Duodenal mucosa (tissue), 2 donors: ENCODE data around the gene BORCS6.

Experiments
- H3K27ac ChIP-seq: one replicate; pipeline ENCODE4 v1.7.0; 2013; ENCODE audit warnings: low read depth, low read length
- H3K27me3 ChIP-seq, 2 donors: one replicate each; pipeline ENCODE4 v1.7.0; 2013; ENCODE audit warnings: low read length in 2 of 2, control low read depth in 1 of 2; ENCODE audit not compliant: insufficient read depth in 2 of 2, control insufficient read depth in 1 of 2
- H3K36me3 ChIP-seq, 2 donors: one replicate each; pipeline ENCODE4 v1.7.0; 2013; ENCODE audit warnings: low read length in 2 of 2, control low read depth in 1 of 2; ENCODE audit not compliant: insufficient read depth in 2 of 2, control insufficient read depth in 1 of 2
- H3K4me1 ChIP-seq, 2 donors: one replicate each; pipeline ENCODE4 v1.7.0; 2013; ENCODE audit warnings: low read length in 2 of 2, control low read depth in 1 of 2; ENCODE audit not compliant: insufficient read depth in 2 of 2, control insufficient read depth in 1 of 2
- H3K4me3 ChIP-seq, 2 donors: one replicate each; pipeline ENCODE4 v1.7.0; 2013; ENCODE audit warnings: low read length in 2 of 2, low read depth in 1 of 2
- H3K9ac ChIP-seq, 2 donors: one replicate each; pipeline ENCODE4 v1.7.0; 2013; ENCODE audit warnings: low read length in 2 of 2, low read depth in 1 of 2
- H3K9me3 ChIP-seq, 2 donors: one replicate each; pipeline ENCODE4 v1.7.0; 2013; ENCODE audit warnings: low read length in 2 of 2, control low read depth in 1 of 2; ENCODE audit not compliant: control insufficient read depth in 1 of 2

BORCS6 gene

DNA sequence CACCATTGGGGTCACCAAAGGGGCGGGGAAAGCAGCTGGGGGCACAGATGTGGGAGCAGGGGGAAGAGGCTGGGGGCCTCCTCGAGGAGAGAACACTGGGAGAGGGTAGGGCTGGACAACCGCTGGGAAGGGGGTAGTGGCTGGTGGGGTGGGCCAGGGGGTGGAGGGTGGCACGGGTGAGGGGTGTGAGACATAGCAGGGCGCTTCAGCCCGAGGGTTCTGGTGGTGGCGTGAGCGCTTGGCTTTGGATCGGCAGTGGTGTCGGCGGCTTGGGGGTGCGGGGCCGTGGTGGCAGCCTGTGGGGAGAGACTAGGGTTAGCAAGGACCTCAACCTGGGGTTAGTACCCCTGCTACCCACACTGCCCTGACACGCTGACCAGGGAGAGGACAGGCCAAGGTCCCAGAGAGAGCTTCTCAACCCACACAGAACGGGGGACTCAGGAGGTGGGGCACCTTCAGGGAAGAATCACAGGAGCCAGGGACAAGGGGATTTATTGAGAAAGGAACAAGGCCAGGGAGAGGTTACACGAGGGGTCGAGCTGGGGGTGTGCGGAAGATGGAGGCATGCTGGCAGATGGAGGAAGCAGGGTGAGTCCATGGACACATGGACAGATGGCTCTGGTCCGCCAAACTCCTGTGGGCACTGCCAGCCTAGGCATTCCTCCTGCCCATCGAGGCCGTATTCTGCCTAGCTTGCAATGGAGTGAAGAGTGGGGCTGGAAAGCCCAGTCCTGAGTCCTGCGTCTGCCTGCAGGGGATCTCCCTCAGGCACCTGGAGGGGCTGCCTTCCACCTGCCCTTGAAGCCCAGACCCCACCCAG is 46.2 kb downstream of the BORCS6 start:
- Histone ChIP-seq H3K27ac (no peak overlapping the region), H3K27me3 (no peaks in the 10 kb centered on the region), H3K9ac (no peak overlapping the region), H3K4me1 (peaks cover 0 to 4% of the 10 kb centered on the region in 2 donors), H3K9me3 (no peaks in the 10 kb centered on the region), H3K4me3 (no peak overlapping the region), H3K36me3 (peaks cover 60 to 84% of the 10 kb centered on the region in 2 donors)

DNA sequence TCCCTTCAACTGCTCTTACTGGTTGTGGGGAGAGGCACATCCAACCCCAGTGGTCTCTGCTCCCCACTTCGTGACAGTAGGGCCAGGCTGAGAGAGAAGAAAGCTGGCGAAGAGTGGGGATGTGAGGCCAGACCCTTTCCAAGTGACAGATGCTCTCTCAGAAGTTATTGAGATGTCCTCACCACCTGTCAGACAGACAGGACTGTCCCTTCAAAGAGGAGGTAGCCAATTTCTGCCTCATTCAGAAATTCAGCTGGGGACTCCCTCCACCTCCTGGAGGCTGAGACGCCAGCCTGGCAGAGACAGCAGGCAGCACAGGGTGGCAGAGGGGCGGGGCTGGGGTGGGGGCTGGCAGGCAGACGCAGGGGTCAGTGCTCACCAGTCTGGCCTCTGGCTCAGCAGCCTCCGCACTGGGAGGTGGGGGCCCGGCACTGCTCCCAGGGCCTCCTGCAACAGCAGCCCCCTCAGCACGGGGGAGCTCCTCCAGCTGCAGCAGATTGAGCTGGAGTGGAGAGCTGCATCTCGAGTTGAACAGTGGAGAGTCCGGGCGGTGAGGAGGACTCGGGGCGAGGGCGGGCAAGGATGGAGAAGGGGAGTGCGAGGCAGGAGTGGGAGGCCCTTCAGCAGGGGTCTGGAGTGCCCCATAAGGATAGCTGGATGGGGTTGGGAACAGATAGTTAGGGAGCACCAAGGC is 46.9 kb downstream of the BORCS6 start:
- Histone ChIP-seq H3K36me3 (peaks cover 53 to 77% of the 10 kb centered on the region in 2 donors), H3K27me3 (no peaks in the 10 kb centered on the region), H3K27ac (no peak overlapping the region)

DNA sequence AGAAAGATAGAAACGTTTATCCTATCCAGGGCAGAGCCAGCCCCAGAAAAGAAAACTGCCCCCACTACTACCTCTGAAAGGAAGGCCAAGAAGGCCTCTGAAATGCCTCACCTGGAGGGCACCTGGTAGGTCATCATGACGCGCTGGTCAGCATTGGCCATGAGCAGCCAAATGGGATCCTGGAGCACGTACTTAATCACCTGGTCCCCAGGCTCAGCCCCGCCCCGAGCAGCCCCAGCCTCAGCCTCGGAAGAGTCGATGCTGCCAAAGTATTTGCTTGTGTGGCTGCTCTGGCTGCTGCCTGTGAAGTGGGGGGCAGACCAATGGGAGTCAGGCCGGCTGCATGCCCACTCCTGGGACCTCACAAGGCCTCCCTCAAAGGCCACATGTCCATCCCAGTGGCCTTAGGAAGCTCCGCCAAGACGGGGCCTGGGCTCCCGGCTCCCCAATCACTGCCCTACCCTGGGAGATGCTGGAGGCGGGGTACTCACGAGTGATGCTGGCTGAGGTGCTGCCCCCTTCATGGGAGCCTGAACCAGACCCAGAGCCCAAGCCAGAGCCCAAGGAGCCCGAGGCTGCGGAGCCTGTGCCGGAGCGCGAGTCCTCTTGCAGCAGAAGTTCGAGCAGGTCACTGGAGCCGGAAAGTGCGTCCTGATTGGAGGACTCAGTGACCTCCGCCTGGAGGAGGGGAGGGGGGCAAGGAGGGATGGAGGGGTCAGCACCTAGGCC is 47.7 kb downstream of the BORCS6 start:
- peaks cover 47 to 70% of the 10 kb centered on the region in 2 donors for H3K36me3 ChIP-seq
- H3K9ac ChIP-seq: no peak overlapping the region
- H3K9me3 ChIP-seq: no peaks in the 10 kb centered on the region
- H3K27ac ChIP-seq: no peak overlapping the region
- H3K4me1 ChIP-seq: peaks cover 8 to 15% of the 10 kb centered on the region in 2 donors
- no peak overlapping the region for H3K4me3 ChIP-seq
- H3K27me3 ChIP-seq: no peaks in the 10 kb centered on the region

More for the DNA sequence above, 46.9 kb downstream of the BORCS6 start:
- Histone ChIP-seq H3K9ac (no peak overlapping the region), H3K9me3 (no peaks in the 10 kb centered on the region), H3K4me3 (no peak overlapping the region), H3K4me1 (peaks cover 4 to 9% of the 10 kb centered on the region in 2 donors)

DNA sequence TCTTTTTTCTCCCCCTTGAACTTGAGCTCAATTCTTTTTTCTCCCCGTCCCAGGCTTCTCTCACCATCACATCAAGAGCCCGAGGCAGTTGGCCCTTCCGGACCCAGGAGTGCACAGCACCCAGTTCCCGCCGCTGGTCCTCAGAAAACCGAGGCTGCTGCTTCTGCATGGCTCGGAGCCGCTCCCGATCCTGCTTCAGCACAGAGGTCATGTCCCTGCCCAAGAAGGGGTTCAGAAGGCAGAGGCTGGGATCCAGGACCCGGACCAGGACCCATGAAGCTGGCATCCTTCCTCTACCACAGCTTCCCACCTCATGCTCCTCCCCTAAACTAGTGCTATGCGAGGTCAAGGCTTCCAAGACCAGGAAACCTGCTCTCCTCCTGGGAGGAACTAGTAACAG is 48.2 kb downstream of the BORCS6 start:
- no peak overlapping the region for H3K27ac ChIP-seq
- peaks cover 8 to 15% of the 10 kb centered on the region in 2 donors for H3K4me1 ChIP-seq
- no peaks in the 10 kb centered on the region for H3K27me3 ChIP-seq
- H3K4me3 ChIP-seq: no peak overlapping the region
- H3K9me3 ChIP-seq: no peaks in the 10 kb centered on the region
- no peak overlapping the region for H3K9ac ChIP-seq
- H3K36me3 ChIP-seq: peaks cover 43 to 64% of the 10 kb centered on the region in 2 donors

DNA sequence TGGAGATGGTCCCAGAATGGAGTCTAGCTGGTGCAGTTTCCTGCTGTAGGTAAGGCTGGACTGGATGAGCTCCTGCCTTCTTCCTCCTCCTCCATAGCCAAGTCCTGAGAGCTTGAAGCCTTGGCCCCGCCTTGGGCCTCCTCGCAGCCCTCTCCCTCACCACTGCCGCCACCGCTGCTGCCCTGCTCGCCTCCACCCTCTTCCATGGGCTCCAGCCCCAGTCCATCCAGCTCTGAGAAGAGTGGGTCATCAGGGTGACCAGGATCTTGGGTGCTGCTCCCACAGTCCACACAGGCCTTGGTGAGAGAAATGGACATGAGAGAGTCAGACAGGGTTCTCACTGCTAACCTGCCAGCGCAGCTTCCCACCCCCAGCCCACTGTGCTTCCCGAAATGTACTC is 48.9 kb downstream of the BORCS6 start:
- Histone ChIP-seq H3K9ac (no peak overlapping the region), H3K9me3 (no peaks in the 10 kb centered on the region), H3K4me3 (no peak overlapping the region), H3K27me3 (no peaks in the 10 kb centered on the region), H3K27ac (peak overlapping the region; percentile 22), H3K36me3 (peaks cover 36 to 57% of the 10 kb centered on the region in 2 donors), H3K4me1 (peaks cover 8 to 15% of the 10 kb centered on the region in 2 donors)

DNA sequence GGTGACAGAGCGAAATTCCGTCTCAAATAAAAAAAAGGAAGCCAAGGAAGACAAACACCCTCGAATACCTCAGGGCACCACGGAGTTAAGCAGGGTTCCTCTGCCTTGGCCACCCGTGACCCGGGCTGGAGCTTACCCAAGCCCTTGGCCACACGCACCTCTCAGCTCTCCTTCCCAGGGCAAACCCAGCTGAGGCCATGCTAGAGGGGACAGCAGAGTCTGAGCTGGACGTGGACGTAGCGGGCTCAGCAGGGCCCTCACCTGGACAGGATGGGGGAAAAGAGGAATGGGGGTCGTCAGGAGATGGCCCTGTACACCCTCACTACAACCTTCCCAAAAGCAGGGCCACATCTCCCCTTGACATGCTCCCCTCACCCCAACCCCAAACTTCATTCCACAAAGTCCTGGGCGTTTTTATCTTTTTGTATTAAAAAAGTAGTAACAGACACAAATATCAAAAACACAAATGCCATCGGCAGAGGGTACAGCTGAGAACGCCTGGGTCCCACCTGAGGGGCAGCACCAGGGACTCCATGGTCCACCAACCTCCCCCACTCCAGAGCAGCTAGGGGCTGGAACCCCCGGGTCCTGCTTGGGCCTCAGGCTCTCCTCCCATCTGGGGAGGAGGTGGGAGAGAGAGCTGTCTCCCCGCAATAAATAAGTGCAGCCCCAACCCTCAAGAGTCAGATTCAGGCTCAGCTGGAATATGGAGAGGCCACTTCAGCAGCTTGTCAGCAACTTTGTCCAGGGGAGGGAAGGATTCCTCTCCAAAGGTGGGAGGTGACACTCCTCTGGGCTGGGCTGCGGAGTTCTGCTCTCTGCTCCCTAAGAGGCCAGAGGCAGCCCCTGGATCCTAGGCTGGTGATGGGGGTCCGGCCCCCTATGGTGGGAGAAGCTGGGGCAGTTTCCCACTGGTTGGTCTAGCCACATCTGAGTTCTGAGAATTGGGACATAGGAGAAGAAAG is 49.6 kb downstream of the BORCS6 start:
- Histone ChIP-seq H3K9ac (no peak overlapping the region), H3K4me3 (no peak overlapping the region), H3K27me3 (no peaks in the 10 kb centered on the region), H3K27ac (no peak overlapping the region), H3K4me1 (peaks cover 8 to 15% of the 10 kb centered on the region in 2 donors), H3K36me3 (peaks cover 31 to 50% of the 10 kb centered on the region in 2 donors), H3K9me3 (no peaks in the 10 kb centered on the region)

DNA sequence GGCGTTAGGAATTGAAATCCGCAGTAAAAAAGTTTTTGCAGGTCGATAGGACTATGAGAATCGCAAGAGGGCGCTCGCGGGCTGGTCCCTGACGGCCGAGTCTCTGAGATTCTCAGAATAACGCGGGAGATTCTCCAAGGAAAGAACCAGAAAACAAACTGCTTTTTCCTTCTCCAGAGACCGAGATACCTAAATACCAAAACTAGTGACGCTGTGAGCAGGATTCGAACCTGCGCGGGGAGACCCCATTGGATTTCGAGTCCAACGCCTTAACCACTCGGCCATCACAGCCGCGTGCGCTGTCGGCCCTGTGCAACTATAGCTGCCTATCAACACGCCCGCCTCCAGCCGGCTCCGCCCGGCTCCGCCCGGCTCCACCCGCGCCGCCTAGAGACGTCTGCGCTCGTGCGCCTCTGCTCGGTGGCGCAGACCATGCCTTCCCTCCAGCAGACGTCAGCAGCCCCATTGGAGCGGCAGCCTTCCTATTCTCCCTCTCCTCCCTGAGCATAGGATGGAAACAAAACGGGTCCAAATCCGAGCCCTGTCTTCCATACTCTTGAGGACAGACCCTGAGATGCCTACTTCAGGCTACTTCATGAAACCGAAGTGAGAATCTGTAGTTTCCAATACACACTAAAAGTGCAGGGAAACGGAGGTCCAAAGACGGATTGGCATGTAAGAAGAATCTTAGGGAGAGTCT is 51.2 kb downstream of the BORCS6 start:
- Histone ChIP-seq H3K9ac (peak overlapping the region; percentile 65 to 77), H3K27me3 (no peaks in the 10 kb centered on the region), H3K36me3 (peaks cover 22 to 39% of the 10 kb centered on the region in 2 donors), H3K27ac (peak overlapping the region; percentile 89), H3K9me3 (no peaks in the 10 kb centered on the region), H3K4me1 (peaks cover 8 to 15% of the 10 kb centered on the region in 2 donors), H3K4me3 (peak overlapping the region; percentile 63 to 66)

DNA sequence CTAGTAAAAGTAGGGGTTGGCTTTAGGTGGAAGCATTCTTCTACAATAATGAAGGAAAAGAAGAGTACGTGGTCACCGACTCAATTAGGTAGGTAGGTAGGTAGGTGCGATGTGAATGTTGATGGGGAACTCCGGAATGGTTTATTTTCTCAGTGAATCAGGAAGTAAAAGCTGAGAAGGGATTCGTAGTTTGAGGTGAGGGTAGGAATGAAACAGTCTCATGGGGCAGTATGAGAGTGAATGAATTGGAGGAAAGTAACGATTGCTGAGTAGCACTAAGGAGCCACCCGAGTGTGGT is 51.7 kb downstream of the BORCS6 start:
- Histone ChIP-seq H3K27me3 (no peaks in the 10 kb centered on the region), H3K4me3 (peak overlapping the region; percentile 33 to 44), H3K27ac (peak overlapping the region; percentile 60), H3K36me3 (peaks cover 20 to 34% of the 10 kb centered on the region in 2 donors), H3K4me1 (peaks cover 8 to 15% of the 10 kb centered on the region in 2 donors), H3K9me3 (no peaks in the 10 kb centered on the region), H3K9ac (peak overlapping the region; percentile 41 to 61)
